Astrocyte (in vitro differentiated cells and primary cell): ENCODE data around the gene SYCP2. TPM values are rescaled to one million over a fixed set of nuclear protein-coding genes. Genes with fewer than 3 reads are reported as not detected.

Source experiments
- DNase-seq: peaks from one replicate; pipeline ENCODE4 v3.0.0-alpha.2; 2010; ENCODE audit warnings: low read depth
- FAIRE-seq: peaks from 2 replicates; lab custom pipeline; 2011; peaks lifted over from hg19 to GRCh38; lab: Jason Lieb, UNC
- H2AFZ ChIP-seq: 2 replicates; pipeline ENCODE4 v1.6.0; 2012; ENCODE audit warnings: low read depth, low read length, inconsistent platforms
- H3K27ac ChIP-seq: 2 replicates; pipeline ENCODE4 v1.5.1; 2011; ENCODE audit warnings: low read depth, low read length, inconsistent platforms
- H3K27me3 ChIP-seq: 2 replicates; pipeline ENCODE4 v1.6.0; 2011; ENCODE audit warnings: low read length, inconsistent platforms; ENCODE audit not compliant: insufficient read depth
- H3K36me3 ChIP-seq: 2 replicates; pipeline ENCODE4 v1.5.1; 2011; ENCODE audit warnings: low read length, inconsistent platforms; ENCODE audit not compliant: insufficient read depth
- H3K4me1 ChIP-seq: 2 replicates; pipeline ENCODE4 v1.5.1; 2011; ENCODE audit warnings: low read length, inconsistent platforms; ENCODE audit not compliant: insufficient read depth
- H3K4me2 ChIP-seq: 2 replicates; pipeline ENCODE4 v1.6.0; 2012; ENCODE audit warnings: low read length, inconsistent platforms
- H3K4me3 ChIP-seq: 2 replicates; pipeline ENCODE4 v1.5.1; 2011; ENCODE audit warnings: low read depth, mild to moderate bottlenecking, low read length, inconsistent platforms; ENCODE audit not compliant: insufficient read depth
- H3K79me2 ChIP-seq: 2 replicates; pipeline ENCODE4 v1.6.0; 2012; ENCODE audit warnings: mild to moderate bottlenecking, low read length, inconsistent platforms; ENCODE audit not compliant: insufficient read depth
- H3K9ac ChIP-seq: 2 replicates; pipeline ENCODE4 v1.6.0; 2012; ENCODE audit warnings: mild to moderate bottlenecking, low read length, inconsistent platforms
- H3K9me3 ChIP-seq: 2 replicates; pipeline ENCODE4 v1.5.1; 2012; ENCODE audit warnings: low read depth, mild to moderate bottlenecking, low read length, inconsistent platforms; ENCODE audit not compliant: insufficient read depth
- H4K20me1 ChIP-seq: 2 replicates; pipeline ENCODE4 v1.6.0; 2012; ENCODE audit warnings: low read length, inconsistent platforms; ENCODE audit not compliant: insufficient read depth
- H3K27ac Mint-ChIP-seq: one replicate; pipeline ENCODE4 v1.8.0; 2021; ENCODE audit warnings: mild to moderate bottlenecking, mixed read lengths; ENCODE audit not compliant: unreplicated experiment
- H3K27me3 Mint-ChIP-seq: one replicate; pipeline ENCODE4 v1.8.0; 2021; ENCODE audit warnings: low read depth, mixed read lengths; ENCODE audit not compliant: unreplicated experiment
- H3K36me3 Mint-ChIP-seq: one replicate; pipeline ENCODE4 v1.8.0; 2021; ENCODE audit warnings: low read depth, mixed read lengths; ENCODE audit not compliant: unreplicated experiment
- H3K4me1 Mint-ChIP-seq: one replicate; pipeline ENCODE4 v1.8.0; 2021; ENCODE audit warnings: low read depth, mixed read lengths; ENCODE audit not compliant: unreplicated experiment
- H3K4me3 Mint-ChIP-seq: one replicate; pipeline ENCODE4 v1.8.0; 2021; ENCODE audit warnings: mild to moderate bottlenecking, moderate library complexity, mixed read lengths; ENCODE audit not compliant: unreplicated experiment
- H3K9me3 Mint-ChIP-seq: one replicate; pipeline ENCODE4 v1.8.0; 2021; ENCODE audit warnings: mild to moderate bottlenecking, mixed read lengths; ENCODE audit not compliant: unreplicated experiment
- EZH2 ChIP-seq: IDR thresholded peaks from 2 replicates; pipeline ENCODE4 v1.6.1; 2012; ENCODE audit warnings: mild to moderate bottlenecking, low read length, inconsistent platforms; ENCODE audit not compliant: insufficient read depth
- total RNA-seq: library from RNA; stranded (reverse); gene quantifications from 2 replicates; pipeline ENCODE4 v1.2.1, GENCODE V29; 2021
- TF ChIP-seq, protein P1 (sequence below): IDR thresholded peaks from 2 replicates; pipeline ENCODE4 v1.5.1; 2011; ENCODE audit warnings: low read depth, mild to moderate bottlenecking, inconsistent platforms, low read length, moderate library complexity; ENCODE audit not compliant: insufficient read depth

Gene SYCP2
- total RNA-seq, 1 donor from 2014 or later, result 0.27 TPM

GRCh38 chr20:59955131-59955796 lies 21.8 kb upstream of the SYCP2 start:
- FAIRE-seq, result no peak
- H3K27ac Mint-ChIP-seq, result no peak overlapping the region

GRCh38 chr20:59954718-59955117 lies 21.3 kb upstream of the SYCP2 start:
- peaks cover 9% of the 10 kb centered on the region for H3K27me3 Mint-ChIP-seq
- H3K27ac Mint-ChIP-seq, result no peak overlapping the region
- no peak for FAIRE-seq

More at GRCh38 chr20:59955131-59955796, 21.8 kb upstream of the SYCP2 start:
- H3K27me3 Mint-ChIP-seq, result peaks cover 10% of the 10 kb centered on the region
- H3K4me3 ChIP-seq, result no peak overlapping the region
- H3K27ac ChIP-seq, result no peak overlapping the region
- H3K4me1 ChIP-seq, result no peaks in the 10 kb centered on the region
- H3K36me3 ChIP-seq, result no peaks in the 10 kb centered on the region
- DNase-seq, result no peak
- H4K20me1 ChIP-seq, result no peaks in the 10 kb centered on the region
- H3K36me3 Mint-ChIP-seq, result no peaks in the 10 kb centered on the region
- no peak overlapping the region for H3K4me2 ChIP-seq
- H3K4me3 Mint-ChIP-seq, result no peak overlapping the region
- no peaks in the 10 kb centered on the region for H3K4me1 Mint-ChIP-seq
- H3K9ac ChIP-seq, result no peak overlapping the region
- no peak overlapping the region for H2AFZ ChIP-seq
- no peaks in the 10 kb centered on the region for H3K9me3 Mint-ChIP-seq
- TF ChIP-seq, protein P1, sequence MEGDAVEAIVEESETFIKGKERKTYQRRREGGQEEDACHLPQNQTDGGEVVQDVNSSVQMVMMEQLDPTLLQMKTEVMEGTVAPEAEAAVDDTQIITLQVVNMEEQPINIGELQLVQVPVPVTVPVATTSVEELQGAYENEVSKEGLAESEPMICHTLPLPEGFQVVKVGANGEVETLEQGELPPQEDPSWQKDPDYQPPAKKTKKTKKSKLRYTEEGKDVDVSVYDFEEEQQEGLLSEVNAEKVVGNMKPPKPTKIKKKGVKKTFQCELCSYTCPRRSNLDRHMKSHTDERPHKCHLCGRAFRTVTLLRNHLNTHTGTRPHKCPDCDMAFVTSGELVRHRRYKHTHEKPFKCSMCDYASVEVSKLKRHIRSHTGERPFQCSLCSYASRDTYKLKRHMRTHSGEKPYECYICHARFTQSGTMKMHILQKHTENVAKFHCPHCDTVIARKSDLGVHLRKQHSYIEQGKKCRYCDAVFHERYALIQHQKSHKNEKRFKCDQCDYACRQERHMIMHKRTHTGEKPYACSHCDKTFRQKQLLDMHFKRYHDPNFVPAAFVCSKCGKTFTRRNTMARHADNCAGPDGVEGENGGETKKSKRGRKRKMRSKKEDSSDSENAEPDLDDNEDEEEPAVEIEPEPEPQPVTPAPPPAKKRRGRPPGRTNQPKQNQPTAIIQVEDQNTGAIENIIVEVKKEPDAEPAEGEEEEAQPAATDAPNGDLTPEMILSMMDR, result no peak
- TF ChIP-seq EZH2, result no peak
- no peaks in the 10 kb centered on the region for H3K79me2 ChIP-seq
- H3K27me3 ChIP-seq, result no peaks in the 10 kb centered on the region
- H3K9me3 ChIP-seq, result no peaks in the 10 kb centered on the region

More at GRCh38 chr20:59954718-59955117, 21.3 kb upstream of the SYCP2 start:
- Histone ChIP-seq H3K4me1 (no peaks in the 10 kb centered on the region), H3K9me3 (no peaks in the 10 kb centered on the region), H3K4me3 (no peak overlapping the region), H3K27me3 (no peaks in the 10 kb centered on the region), H3K27ac (no peak overlapping the region), H3K9ac (no peak overlapping the region), H2AFZ (no peak overlapping the region), H4K20me1 (no peaks in the 10 kb centered on the region), H3K36me3 (no peaks in the 10 kb centered on the region), H3K4me2 (no peak overlapping the region), H3K79me2 (no peaks in the 10 kb centered on the region)
- H3K9me3 Mint-ChIP-seq, result no peaks in the 10 kb centered on the region
- no peaks in the 10 kb centered on the region for H3K4me1 Mint-ChIP-seq
- H3K36me3 Mint-ChIP-seq, result no peaks in the 10 kb centered on the region
- TF ChIP-seq EZH2, result no peak
- TF ChIP-seq, protein P1, result no peak
- H3K4me3 Mint-ChIP-seq, result no peak overlapping the region
- no peak for DNase-seq
